Measurements from ENCODE around the gene RASGRF1.

Gene RASGRF1

DNA sequence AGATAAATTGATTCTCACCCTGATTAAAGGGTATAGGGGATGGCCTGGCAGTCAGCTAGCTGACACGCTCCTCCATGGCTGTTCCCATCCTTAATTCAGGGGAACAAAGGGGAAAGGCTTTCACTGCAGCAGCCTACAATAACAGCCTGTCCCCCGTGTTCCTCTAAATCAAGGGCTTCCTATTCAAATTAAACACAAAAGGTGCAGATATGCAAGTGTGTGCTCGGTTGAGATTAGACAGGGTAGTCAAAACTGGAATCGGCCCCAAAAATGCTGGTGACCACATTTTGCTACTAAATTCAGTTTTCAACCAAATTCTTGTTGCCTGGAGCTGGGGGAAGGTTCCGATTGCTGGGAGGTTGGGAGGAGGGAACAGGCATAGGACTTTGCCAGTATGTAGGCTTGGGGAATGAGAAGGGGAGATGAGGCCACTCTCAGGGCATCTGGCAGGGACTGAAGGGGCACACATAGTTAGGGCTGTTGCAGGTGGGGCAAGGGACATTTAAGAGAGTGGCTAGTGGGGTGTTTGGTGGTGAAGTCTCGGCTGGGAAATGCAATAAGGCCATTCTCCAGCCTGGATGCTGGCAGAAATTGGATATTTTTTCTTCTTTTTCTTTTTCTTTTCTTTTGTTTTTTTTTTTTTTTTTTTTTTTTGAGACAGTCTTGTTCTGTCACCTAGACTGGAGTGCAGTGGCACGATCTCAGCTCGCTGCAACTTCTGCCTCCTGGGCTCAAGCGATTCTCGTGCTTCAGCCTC lies 112.8 kb downstream of the RASGRF1 start:
- Histone ChIP-seq H3K9ac (ENCODE audit: low read length) (no peak overlapping the region), H2BK15ac (ENCODE audit: low read depth, poor library complexity, severe bottlenecking) (no peak overlapping the region), H3K4me3 (ENCODE audit: insufficient read depth in 1 of 2, low read depth in 1 of 2, low read length in 2 of 2) (no peak overlapping the region), H2BK120ac (ENCODE audit: low read depth, low read length) (no peak overlapping the region), H3K4me1 (ENCODE audit: control insufficient read depth, insufficient read depth, low read depth, low read length) (peaks cover 11% of the 10 kb centered on the region), H3K14ac (ENCODE audit: low read length in 2 of 2) (no peak overlapping the region), H4K8ac (ENCODE audit: low read length) (no peak overlapping the region), H2AFZ (ENCODE audit: low read depth, low read length) (no peak overlapping the region), H3K27me3 (ENCODE audit: control insufficient read depth in 1 of 2, insufficient read depth in 1 of 2, low read length in 2 of 2) (peaks cover 0 to 2% of the 10 kb centered on the region in 2 experiments), H2AK5ac (ENCODE audit: low read length, severe bottlenecking) (no peak overlapping the region), H3K9me3 (ENCODE audit: control insufficient read depth, low read length) (no peaks in the 10 kb centered on the region), H3K36me3 (ENCODE audit: control insufficient read depth in 1 of 2, insufficient read depth in 2 of 2, low read depth in 1 of 2, low read length in 2 of 2) (no peaks in the 10 kb centered on the region), H3K23ac (ENCODE audit: low read length in 2 of 2) (no peak overlapping the region), H2BK12ac (ENCODE audit: low read length in 2 of 2) (no peak overlapping the region), H2BK5ac (ENCODE audit: low read depth, low read length, poor library complexity, severe bottlenecking) (no peak overlapping the region), H3K4me2 (ENCODE audit: low read length, poor library complexity, severe bottlenecking) (no peak overlapping the region), H3K79me1 (replicated peaks; ENCODE audit: low read length, poor library complexity, severe bottlenecking) (no peaks in the 10 kb centered on the region), H3K27ac (ENCODE audit: low read length, poor library complexity, severe bottlenecking) (no peak overlapping the region), H4K91ac (ENCODE audit: low read length) (no peak overlapping the region), H3K4ac (ENCODE audit: low read depth in 1 of 2, low read length in 2 of 2) (no peak overlapping the region), H3K18ac (ENCODE audit: low read depth in 1 of 2, low read length in 2 of 2) (no peak overlapping the region)
- DNase-seq = no peak
- 94% methylated on average over 9 of the region's 10 CpGs for WGBS

DNA sequence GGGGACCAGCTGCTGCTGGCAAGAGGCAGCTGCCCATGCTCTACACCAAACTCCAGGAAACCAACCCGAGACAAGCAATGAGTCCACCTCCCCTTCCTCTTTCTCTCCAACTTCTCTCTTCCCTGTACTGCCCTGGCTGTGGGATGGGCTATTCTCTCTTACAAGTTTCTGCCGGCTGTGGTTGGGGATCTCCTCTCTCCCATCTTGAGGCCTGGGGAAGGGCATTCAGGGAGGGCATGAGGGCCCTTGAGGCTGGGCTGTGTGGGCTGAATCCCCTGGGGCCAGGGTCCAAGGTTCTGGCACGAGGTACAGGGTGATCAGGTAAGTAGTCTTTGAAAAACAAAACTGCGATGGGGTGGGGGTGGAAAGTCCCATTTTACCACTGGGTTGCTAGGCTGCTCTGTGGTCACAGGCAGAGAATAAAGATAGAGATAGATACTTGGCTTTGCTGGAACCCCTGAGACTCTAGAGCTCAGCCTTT lies 113.4 kb downstream of the RASGRF1 start:
- Histone ChIP-seq H3K27me3 (ENCODE audit: control insufficient read depth in 1 of 2, insufficient read depth in 1 of 2, low read length in 2 of 2) (peaks cover 0 to 2% of the 10 kb centered on the region in 2 experiments), H3K14ac (ENCODE audit: low read length in 2 of 2) (no peak overlapping the region), H3K36me3 (ENCODE audit: control insufficient read depth in 1 of 2, insufficient read depth in 2 of 2, low read depth in 1 of 2, low read length in 2 of 2) (no peaks in the 10 kb centered on the region), H3K9ac (ENCODE audit: low read length) (no peak overlapping the region), H3K23ac (ENCODE audit: low read length in 2 of 2) (no peak overlapping the region), H3K27ac (ENCODE audit: low read length, poor library complexity, severe bottlenecking) (no peak overlapping the region), H3K4me2 (ENCODE audit: low read length, poor library complexity, severe bottlenecking) (no peak overlapping the region), H3K79me1 (replicated peaks; ENCODE audit: low read length, poor library complexity, severe bottlenecking) (no peaks in the 10 kb centered on the region), H2BK5ac (ENCODE audit: low read depth, low read length, poor library complexity, severe bottlenecking) (no peak overlapping the region), H3K4ac (ENCODE audit: low read depth in 1 of 2, low read length in 2 of 2) (no peak overlapping the region), H2AFZ (ENCODE audit: low read depth, low read length) (no peak overlapping the region), H4K8ac (ENCODE audit: low read length) (no peak overlapping the region), H4K91ac (ENCODE audit: low read length) (no peak overlapping the region), H3K18ac (ENCODE audit: low read depth in 1 of 2, low read length in 2 of 2) (no peak overlapping the region), H3K4me1 (ENCODE audit: control insufficient read depth, insufficient read depth, low read depth, low read length) (peaks cover 11% of the 10 kb centered on the region), H2BK15ac (ENCODE audit: low read depth, poor library complexity, severe bottlenecking) (no peak overlapping the region), H2AK5ac (ENCODE audit: low read length, severe bottlenecking) (no peak overlapping the region), H3K4me3 (ENCODE audit: insufficient read depth in 1 of 2, low read depth in 1 of 2, low read length in 2 of 2) (no peak overlapping the region), H2BK12ac (ENCODE audit: low read length in 2 of 2) (peak overlapping the region in 1 of 2 experiments; percentile 18), H2BK120ac (ENCODE audit: low read depth, low read length) (no peak overlapping the region), H3K9me3 (ENCODE audit: control insufficient read depth, low read length) (no peaks in the 10 kb centered on the region)
- 85% methylated on average over 3 of the region's 4 CpGs for WGBS
- DNase-seq = no peak

DNA sequence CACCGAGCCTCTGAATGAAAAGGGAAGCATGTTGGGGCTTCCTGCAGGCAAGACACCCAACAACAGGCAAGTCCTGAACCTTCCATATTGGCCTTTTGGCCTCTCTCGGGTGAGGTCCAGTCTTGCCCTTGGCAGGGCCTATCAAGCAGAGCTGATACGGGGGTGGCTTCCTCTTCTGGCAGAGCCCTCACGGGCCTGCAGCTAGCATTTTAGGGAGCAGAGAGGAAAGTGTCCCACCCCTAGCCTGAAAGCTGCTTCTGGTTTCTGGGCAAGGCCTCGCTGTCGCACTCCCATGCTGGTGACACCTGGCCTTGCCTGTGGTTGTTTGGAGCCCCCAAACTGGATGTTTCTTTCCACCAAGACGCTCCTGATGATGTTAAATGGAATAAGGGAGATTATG lies 113.9 kb downstream of the RASGRF1 start:
- DNase-seq = no peak
- H3K4me1 ChIP-seq (ENCODE audit: control insufficient read depth, insufficient read depth, low read depth, low read length) = peaks cover 11% of the 10 kb centered on the region
- no peak overlapping the region for H2AFZ ChIP-seq (ENCODE audit: low read depth, low read length)
- peak overlapping the region in 1 of 2 experiments; percentile 27 for H3K4ac ChIP-seq (ENCODE audit: low read depth in 1 of 2, low read length in 2 of 2)
- peak overlapping the region in 1 of 2 experiments; percentile 9 for H2BK12ac ChIP-seq (ENCODE audit: low read length in 2 of 2)
- 96% methylated on average over 6 of the region's 7 CpGs for WGBS
- no peaks in the 10 kb centered on the region for H3K79me1 ChIP-seq (replicated peaks; ENCODE audit: low read length, poor library complexity, severe bottlenecking)
- peak overlapping the region; percentile 21 for H4K8ac ChIP-seq (ENCODE audit: low read length)
- no peak overlapping the region for H3K14ac ChIP-seq (ENCODE audit: low read length in 2 of 2)
- no peak overlapping the region for H3K4me3 ChIP-seq (ENCODE audit: insufficient read depth in 1 of 2, low read depth in 1 of 2, low read length in 2 of 2)
- no peak overlapping the region for H3K18ac ChIP-seq (ENCODE audit: low read depth in 1 of 2, low read length in 2 of 2)
- H3K27ac ChIP-seq (ENCODE audit: low read length, poor library complexity, severe bottlenecking) = no peak overlapping the region
- H3K9ac ChIP-seq (ENCODE audit: low read length) = no peak overlapping the region
- no peak overlapping the region for H2BK15ac ChIP-seq (ENCODE audit: low read depth, poor library complexity, severe bottlenecking)
- no peaks in the 10 kb centered on the region for H3K36me3 ChIP-seq (ENCODE audit: control insufficient read depth in 1 of 2, insufficient read depth in 2 of 2, low read depth in 1 of 2, low read length in 2 of 2)
- H3K27me3 ChIP-seq (ENCODE audit: control insufficient read depth in 1 of 2, insufficient read depth in 1 of 2, low read length in 2 of 2) = peaks cover 0 to 2% of the 10 kb centered on the region in 2 experiments
- H2BK120ac ChIP-seq (ENCODE audit: low read depth, low read length) = no peak overlapping the region
- H3K9me3 ChIP-seq (ENCODE audit: control insufficient read depth, low read length) = no peaks in the 10 kb centered on the region
- H2BK5ac ChIP-seq (ENCODE audit: low read depth, low read length, poor library complexity, severe bottlenecking) = no peak overlapping the region
- H4K91ac ChIP-seq (ENCODE audit: low read length) = no peak overlapping the region
- no peak overlapping the region for H2AK5ac ChIP-seq (ENCODE audit: low read length, severe bottlenecking)
- no peak overlapping the region for H3K4me2 ChIP-seq (ENCODE audit: low read length, poor library complexity, severe bottlenecking)
- H3K23ac ChIP-seq (ENCODE audit: low read length in 2 of 2) = no peak overlapping the region

DNA sequence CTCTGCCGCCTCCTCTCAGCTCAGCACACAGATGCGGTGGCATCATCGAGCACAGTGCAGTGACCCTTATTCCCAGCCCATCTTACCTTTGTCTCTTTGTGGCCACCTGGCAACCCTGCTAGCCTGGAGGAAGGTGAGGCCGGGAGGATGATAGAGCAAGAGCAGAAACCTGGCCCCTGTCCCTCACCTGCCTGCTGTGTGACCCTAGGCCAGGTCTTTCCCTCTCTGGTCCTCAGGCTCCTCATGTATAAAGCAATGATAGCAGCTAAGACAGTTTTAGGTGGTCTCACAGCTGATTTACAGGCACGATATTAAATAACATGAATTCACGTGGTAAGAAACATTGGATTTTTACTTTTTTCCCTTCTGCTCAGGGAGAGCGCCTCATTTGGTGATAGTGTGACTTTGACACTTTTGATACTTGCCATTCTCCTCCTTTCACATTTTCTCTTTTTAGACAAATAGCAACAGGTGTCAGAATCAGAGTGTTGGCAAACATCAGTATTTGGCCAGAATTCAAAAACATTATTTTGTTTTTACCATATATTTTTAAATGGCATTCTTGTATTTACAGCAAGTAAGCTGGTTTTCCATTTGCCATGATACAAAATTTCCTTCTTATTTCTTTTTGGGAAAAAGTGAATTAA lies 116.2 kb downstream of the RASGRF1 start:
- H3K9ac ChIP-seq (ENCODE audit: low read length) = no peak overlapping the region
- no peak overlapping the region for H3K4me3 ChIP-seq (ENCODE audit: insufficient read depth in 1 of 2, low read depth in 1 of 2, low read length in 2 of 2)
- no peak overlapping the region for H4K8ac ChIP-seq (ENCODE audit: low read length)
- H3K36me3 ChIP-seq (ENCODE audit: control insufficient read depth in 1 of 2, insufficient read depth in 2 of 2, low read depth in 1 of 2, low read length in 2 of 2) = no peaks in the 10 kb centered on the region
- H3K4ac ChIP-seq (ENCODE audit: low read depth in 1 of 2, low read length in 2 of 2) = no peak overlapping the region
- WGBS = 93% methylated on average over 7 of the region's 7 CpGs
- H3K27me3 ChIP-seq (ENCODE audit: control insufficient read depth in 1 of 2, insufficient read depth in 1 of 2, low read length in 2 of 2) = peaks cover 0 to 2% of the 10 kb centered on the region in 2 experiments
- H2BK15ac ChIP-seq (ENCODE audit: low read depth, poor library complexity, severe bottlenecking) = no peak overlapping the region
- peaks cover 8% of the 10 kb centered on the region for H3K4me1 ChIP-seq (ENCODE audit: control insufficient read depth, insufficient read depth, low read depth, low read length)
- no peak overlapping the region for H3K14ac ChIP-seq (ENCODE audit: low read length in 2 of 2)
- no peak overlapping the region for H3K4me2 ChIP-seq (ENCODE audit: low read length, poor library complexity, severe bottlenecking)
- no peak overlapping the region for H2AK5ac ChIP-seq (ENCODE audit: low read length, severe bottlenecking)
- no peak for DNase-seq
- no peaks in the 10 kb centered on the region for H3K79me1 ChIP-seq (replicated peaks; ENCODE audit: low read length, poor library complexity, severe bottlenecking)
- no peak overlapping the region for H2BK5ac ChIP-seq (ENCODE audit: low read depth, low read length, poor library complexity, severe bottlenecking)
- no peak overlapping the region for H3K18ac ChIP-seq (ENCODE audit: low read depth in 1 of 2, low read length in 2 of 2)
- H3K23ac ChIP-seq (ENCODE audit: low read length in 2 of 2) = no peak overlapping the region
- no peaks in the 10 kb centered on the region for H3K9me3 ChIP-seq (ENCODE audit: control insufficient read depth, low read length)
- no peak overlapping the region for H3K27ac ChIP-seq (ENCODE audit: low read length, poor library complexity, severe bottlenecking)
- no peak overlapping the region for H2BK120ac ChIP-seq (ENCODE audit: low read depth, low read length)
- H2BK12ac ChIP-seq (ENCODE audit: low read length in 2 of 2) = no peak overlapping the region
- H4K91ac ChIP-seq (ENCODE audit: low read length) = no peak overlapping the region
- no peak overlapping the region for H2AFZ ChIP-seq (ENCODE audit: low read depth, low read length)
